ENCODE data around the gene CDH4.
"Not testable (repeated sequence)": the region's sequence is repeated elsewhere in the genome, so short reads cannot be mapped to it uniquely, and the experiment has no call there.

DNA sequence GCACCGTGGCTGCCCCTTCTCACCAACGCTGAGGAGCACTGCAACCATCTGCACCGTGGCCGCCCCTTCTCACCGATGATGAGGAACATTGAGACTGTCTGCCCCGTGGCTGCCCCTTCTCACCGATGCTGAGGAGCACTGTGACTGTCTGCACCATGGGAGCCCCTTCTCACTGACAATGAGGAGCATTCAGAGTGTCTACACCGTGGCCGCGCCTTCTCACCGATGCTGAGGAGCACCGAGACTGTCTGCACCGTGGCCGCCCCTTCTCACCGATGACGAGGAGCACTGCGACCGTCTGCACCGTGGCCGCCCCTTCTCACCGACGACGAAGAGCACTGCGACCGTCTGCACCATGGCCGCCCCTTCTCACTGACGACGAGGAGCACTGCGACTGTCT lies 693.4 kb downstream of the CDH4 start:
- TF ChIP-seq, protein P1, sequence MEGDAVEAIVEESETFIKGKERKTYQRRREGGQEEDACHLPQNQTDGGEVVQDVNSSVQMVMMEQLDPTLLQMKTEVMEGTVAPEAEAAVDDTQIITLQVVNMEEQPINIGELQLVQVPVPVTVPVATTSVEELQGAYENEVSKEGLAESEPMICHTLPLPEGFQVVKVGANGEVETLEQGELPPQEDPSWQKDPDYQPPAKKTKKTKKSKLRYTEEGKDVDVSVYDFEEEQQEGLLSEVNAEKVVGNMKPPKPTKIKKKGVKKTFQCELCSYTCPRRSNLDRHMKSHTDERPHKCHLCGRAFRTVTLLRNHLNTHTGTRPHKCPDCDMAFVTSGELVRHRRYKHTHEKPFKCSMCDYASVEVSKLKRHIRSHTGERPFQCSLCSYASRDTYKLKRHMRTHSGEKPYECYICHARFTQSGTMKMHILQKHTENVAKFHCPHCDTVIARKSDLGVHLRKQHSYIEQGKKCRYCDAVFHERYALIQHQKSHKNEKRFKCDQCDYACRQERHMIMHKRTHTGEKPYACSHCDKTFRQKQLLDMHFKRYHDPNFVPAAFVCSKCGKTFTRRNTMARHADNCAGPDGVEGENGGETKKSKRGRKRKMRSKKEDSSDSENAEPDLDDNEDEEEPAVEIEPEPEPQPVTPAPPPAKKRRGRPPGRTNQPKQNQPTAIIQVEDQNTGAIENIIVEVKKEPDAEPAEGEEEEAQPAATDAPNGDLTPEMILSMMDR (IDR thresholded peaks at IDR 0.05): not testable (repeated sequence)
- not testable (repeated sequence) for TF ChIP-seq POLR2AphosphoS5 (IDR thresholded peaks at IDR 0.05)

Measured in sigmoid colon (tissue), 4 donors.